ENCODE measurements around the gene ADAM10.

DNA sequence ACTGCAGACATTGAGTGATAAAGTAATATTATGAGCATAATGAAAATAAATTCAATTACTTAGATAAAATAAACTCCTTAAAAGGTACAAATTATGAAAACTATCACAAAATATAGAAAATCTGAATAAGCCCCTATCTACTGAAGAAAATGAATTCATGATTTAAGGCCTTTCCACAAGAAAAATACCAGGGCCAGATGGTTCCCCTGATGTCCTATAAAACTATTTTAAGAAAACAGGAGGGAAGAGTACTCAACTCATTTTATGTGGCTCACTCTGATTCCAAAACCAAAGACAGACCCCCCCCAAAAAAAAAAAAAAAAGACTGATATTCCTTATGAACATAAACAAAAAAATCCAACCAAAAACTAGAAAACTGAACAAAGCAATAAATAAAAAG is 59.9 kb downstream of the ADAM10 start:
- TF ChIP-seq POLR2A (IDR thresholded peaks at IDR 0.05) = no peak
- TF ChIP-seq, protein P1, sequence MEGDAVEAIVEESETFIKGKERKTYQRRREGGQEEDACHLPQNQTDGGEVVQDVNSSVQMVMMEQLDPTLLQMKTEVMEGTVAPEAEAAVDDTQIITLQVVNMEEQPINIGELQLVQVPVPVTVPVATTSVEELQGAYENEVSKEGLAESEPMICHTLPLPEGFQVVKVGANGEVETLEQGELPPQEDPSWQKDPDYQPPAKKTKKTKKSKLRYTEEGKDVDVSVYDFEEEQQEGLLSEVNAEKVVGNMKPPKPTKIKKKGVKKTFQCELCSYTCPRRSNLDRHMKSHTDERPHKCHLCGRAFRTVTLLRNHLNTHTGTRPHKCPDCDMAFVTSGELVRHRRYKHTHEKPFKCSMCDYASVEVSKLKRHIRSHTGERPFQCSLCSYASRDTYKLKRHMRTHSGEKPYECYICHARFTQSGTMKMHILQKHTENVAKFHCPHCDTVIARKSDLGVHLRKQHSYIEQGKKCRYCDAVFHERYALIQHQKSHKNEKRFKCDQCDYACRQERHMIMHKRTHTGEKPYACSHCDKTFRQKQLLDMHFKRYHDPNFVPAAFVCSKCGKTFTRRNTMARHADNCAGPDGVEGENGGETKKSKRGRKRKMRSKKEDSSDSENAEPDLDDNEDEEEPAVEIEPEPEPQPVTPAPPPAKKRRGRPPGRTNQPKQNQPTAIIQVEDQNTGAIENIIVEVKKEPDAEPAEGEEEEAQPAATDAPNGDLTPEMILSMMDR (IDR thresholded peaks at IDR 0.05) = no peak
